Skin of body (tissue), 2 donors: ENCODE measurements around the gene TLCD3B. TPM values are rescaled to one million over a fixed set of nuclear protein-coding genes. Genes with fewer than 3 reads are reported as not detected.
A peak's percentile ranks its signal among the peaks of the same experiment; 100 is the strongest.

ENCODE experiments used
- DNase-seq: peaks from one replicate; lab custom pipeline; 2025; lab: John Stamatoyannopoulos, UW
- total RNA-seq: library from RNA; depleted of rRNA; stranded (reverse); fragments of >200 nt; gene quantifications from one replicate; pipeline ENCODE4 v1.2.3, GENCODE V29; 2014

The TLCD3B gene, protein sequence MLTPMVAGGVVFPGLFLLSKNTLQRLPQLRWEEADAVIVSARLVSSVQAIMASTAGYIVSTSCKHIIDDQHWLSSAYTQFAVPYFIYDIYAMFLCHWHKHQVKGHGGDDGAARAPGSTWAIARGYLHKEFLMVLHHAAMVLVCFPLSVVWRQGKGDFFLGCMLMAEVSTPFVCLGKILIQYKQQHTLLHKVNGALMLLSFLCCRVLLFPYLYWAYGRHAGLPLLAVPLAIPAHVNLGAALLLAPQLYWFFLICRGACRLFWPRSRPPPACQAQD
- not detected for total RNA-seq

DNA sequence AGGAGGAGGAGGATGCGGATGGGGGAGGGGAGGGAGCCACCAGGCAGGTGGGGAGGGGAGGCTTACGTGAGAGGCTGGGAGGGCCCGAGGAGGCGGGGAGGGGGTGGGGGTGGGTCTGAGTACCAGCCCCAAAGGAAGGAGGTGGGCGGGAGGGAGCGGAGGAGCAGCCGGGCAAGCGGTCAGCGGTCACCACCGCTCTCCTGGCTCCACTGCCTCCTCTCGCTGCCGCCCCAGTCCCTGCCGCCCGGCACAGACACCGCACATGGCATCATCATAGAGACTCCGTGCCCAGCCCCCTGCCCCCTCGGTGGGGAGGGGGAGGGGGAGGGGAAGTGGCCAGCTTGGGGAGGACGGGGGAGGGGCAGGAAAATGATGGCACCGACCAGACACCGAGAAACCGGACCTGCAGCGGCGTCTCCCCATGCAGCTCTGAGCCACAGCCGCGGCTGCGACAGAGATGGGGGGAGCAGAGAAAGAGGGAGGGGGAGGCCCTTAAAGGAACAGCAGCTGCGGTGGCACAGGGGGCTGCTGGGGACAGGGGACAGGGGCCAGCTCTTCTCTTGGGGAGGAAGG, at the start of gene TLCD3B:
Gene TLCD3B (minus strand): TSS at position 431 of the 573 bp plus-strand sequence. CDS start 744 bp downstream, outside the sequence.
- DNase-seq = no peak

DNA sequence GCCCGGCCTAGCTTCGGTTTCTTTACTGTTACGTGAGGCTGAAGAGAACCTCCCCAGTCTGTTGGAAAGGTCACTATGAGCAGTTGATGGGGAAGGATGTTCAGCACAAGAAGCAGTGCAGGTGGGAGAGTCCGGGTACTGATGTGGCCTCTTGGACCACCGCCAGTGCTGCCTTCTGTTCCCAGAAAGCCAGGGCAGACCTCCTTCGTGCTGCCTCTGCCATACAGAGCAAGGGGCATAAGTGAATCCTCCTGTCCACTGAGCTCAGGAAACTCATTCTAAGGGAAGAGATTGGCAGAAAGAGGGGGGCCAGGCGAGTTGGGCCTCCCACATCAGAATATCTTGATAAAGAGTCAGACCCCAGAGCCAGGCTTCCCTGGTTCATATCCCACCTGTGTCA, 48.4 kb upstream of the TLCD3B start:
- no peak for DNase-seq

DNA sequence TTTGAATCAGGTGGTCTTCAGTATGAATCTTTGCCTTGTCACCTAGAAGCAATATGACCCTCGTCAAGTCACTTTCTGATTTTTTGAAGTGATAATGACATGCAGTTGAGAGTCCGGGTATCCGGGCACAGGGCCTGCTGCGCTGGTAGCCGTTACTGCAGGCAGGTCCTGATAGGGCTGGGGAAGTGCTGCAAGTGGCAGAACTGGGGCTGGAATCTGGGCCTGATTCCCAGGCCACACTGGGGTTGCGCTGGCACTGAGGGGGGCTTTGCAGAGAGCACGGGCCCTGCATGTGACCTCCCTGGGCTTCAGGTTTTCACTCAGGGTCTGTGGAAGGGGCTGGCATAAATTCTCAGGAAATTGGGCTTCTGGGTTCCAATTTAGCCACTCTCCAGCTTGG, 47.7 kb upstream of the TLCD3B start:
- DNase-seq = no peak

DNA sequence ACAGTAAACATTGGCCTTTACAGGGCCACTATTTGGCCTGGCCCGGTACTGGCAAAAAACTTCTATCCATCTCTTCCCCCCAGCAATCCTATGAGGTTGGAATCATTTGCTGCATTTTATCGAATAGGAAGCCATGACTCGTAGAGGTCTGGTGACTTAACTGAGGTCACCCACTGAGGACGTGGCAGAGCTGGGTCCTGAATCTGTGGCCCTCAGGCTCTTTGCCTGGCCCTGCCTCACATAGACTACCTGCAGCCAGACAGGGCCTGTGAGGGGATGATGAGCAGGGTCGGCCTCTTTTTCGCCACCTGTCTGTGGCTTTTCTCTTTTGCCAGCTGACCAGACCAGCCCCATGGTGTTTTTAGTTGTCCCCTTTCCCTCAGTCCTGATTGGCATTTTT, 46.6 kb upstream of the TLCD3B start:
- DNase-seq = no peak

- DNase-seq = no peak
Measured at GRCh38 chr16:30076276-30076791, 45.3 kb upstream of the TLCD3B start.

- DNase-seq = peak; percentile 86
Measured at GRCh38 chr16:30075503-30076275, 44.6 kb upstream of the TLCD3B start, which contains the start of gene PPP4C. Gene PPP4C (plus strand): TSS chr16:30075994. CDS start chr16:30076378, 384 bp downstream.

DNA sequence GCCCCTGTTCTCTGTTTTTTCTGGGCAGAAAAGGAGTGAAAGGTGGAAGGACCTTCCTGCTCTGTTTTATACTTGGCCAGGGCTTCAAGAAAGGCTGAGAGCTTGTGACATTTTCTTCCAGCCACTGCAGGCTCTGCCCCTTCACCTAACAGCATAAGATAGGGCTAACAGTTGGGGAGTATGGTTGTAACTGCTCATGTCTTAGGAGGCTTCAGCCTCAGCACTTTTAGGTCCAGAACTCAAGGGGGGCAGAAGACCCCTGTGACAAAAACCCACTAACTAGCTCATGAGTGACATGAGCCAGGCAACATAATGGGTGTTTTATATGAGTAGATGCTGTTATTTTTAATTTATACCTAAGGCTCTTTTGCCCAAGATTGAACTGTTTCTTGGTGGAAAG, 39.4 kb upstream of the TLCD3B start:
- DNase-seq = no peak

DNA sequence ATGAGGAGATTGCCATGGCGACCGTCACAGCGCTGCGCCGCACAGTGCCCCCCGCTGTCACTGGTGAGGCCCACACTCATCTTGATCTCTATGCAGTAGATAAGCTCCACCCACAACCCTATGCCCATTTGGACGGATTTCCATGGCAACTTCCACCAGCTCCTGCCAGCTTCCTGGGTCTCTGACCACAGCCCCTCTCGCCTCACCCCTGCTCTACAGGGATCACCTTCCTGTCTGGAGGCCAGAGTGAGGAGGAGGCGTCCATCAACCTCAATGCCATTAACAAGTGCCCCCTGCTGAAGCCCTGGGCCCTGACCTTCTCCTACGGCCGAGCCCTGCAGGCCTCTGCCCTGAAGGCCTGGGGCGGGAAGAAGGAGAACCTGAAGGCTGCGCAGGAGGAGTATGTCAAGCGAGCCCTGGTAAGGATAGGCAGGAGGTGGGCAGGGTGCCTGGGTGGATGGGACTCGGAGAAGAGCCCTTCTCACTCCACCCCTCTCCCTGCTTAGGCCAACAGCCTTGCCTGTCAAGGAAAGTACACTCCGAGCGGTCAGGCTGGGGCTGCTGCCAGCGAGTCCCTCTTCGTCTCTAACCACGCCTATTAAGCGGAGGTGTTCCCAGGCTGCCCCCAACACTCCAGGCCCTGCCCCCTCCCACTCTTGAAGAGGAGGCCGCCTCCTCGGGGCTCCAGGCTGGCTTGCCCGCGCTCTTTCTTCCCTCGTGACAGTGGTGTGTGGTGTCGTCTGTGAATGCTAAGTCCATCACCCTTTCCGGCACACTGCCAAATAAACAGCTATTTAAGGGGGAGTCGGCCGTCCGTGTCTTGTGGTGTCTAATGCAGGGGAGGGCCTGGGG, 38.8 kb upstream of the TLCD3B start:
- DNase-seq = no peak

- DNase-seq = no peak
Measured at GRCh38 chr16:30068750-30069610, 37.9 kb upstream of the TLCD3B start.

- no peak for DNase-seq
Measured at GRCh38 chr16:30068333-30068732, 37.3 kb upstream of the TLCD3B start.

GRCh38 chr16:30067584-30067916, 36.5 kb upstream of the TLCD3B start:
- no peak for DNase-seq

GRCh38 chr16:30066761-30067583, 35.9 kb upstream of the TLCD3B start:
- no peak for DNase-seq

- DNase-seq = no peak
Measured at GRCh38 chr16:30065943-30066760, 35.1 kb upstream of the TLCD3B start.

DNA sequence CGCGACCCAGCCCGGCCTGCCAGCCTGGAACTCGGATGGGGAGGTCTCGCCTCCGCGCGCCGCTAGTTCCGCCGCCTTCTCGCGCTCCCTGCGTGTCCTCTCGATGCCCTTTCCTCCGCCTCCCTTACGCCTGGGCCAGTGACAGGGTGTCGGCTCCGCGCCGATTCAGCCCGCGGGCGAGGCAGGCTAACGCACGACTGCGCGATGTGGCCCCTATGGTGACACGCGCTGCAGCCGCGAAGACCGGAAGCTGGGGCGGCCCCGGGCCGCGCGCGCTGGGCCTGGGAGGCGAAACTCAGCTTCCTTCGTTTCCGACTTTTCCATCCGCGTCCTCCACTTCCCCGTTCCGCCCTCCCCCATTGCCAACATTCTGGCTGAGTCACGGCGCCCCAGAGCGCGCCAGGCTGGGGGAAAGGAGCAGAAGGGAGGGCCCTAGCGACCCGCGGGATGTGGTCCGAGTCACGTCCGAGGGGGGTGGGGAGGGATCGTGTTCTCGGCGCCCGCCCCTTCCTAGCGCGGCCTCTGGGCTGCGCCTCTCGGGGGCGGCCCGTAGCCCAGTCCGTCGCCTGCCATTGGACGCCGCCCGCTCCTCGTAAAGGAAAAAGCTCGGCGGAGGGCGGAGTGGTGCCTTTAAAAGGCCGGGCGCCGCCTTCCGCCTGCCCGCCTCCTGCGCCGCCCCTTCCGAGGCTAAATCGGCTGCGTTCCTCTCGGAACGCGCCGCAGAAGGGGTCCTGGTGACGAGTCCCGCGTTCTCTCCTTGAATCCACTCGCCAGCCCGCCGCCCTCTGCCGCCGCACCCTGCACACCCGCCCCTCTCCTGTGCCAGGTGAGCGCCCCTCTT, 34.3 kb upstream of the TLCD3B start, which contains the start of gene ALDOA:
Gene ALDOA (plus strand): TSS at position 659 of the 841 bp plus-strand sequence. CDS start 1,138 bp downstream, outside the sequence.
- peak; percentile 99 for DNase-seq

DNA sequence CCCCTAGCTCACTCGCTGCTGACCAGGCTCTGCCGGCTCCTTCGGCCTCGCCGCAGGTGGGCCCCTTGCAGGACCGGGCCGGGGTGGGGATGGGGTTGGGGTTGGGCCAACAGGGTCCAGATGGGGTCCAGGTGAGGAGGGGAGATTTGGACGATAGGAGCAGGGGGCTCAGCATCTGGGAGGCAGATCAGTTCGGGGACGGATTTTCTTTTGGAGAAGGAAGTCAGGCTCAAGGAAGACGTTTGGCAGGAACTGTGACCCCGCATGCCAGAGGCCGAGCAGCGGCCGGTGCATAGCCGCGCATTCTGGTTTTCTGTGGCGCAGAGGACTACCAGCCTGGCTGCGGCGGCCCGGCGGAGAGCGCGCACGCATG, 33.6 kb upstream of the TLCD3B start:
- no peak for DNase-seq

DNA sequence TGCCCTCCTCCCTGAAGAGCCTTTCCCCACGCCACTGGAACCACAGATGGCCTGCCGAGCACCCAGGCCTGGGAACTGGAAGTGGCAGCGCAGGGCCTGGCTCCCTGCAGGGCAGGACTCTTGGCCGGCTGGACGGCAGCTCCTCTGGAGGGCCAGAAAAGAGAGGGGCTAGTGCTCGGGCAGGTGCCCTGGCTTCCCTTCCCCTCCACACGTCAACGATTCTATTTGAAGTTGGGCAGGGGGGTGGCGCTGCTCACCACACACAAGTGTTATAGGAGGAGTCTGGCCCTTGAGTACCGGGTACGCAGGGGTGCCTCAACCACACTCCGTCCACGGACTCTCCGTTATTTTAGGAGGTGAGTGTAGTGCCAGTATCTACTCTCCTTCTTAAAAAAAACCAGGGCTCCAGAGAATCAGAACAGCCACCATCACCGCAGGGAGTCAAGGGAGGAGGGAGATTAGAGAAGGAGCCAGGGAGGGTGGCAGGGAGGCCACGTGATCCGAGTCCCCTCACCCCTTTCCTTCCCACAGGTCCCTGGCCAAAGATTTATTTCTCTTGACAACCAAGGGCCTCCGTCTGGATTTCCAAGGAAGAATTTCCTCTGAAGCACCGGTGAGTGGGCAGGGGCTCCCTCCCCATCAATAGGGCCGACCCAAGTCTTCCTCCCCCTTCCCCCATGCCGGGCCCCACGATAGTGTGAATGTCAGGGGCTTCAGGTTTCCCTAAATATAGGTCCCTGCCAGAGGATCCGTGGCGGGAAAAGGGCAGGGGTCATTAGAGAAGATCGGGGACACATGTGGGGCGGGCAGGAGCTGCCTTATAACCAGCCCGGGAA, 33.0 kb upstream of the TLCD3B start:
- DNase-seq = no peak
